HG03103 (cell line): ENCODE data around the gene OR2AK2.

Experiments
- ATAC-seq: cut with Tn5 transposase; IDR thresholded peaks from one replicate; pipeline ENCODE4 v1.9.1; 2021; ENCODE audit warnings: low read depth; ENCODE audit not compliant: unreplicated experiment

Gene OR2AK2

GRCh38 chr1:248015803-248016202, 50.8 kb downstream of the OR2AK2 start:
- no peak for ATAC-seq
